D721Med (cell line): ENCODE measurements around the gene ELL.

Experiments
- DNase-seq: peaks from one replicate; pipeline ENCODE4 v3.0.0; 2011; ENCODE audit warnings: low spot score; ENCODE audit not compliant: insufficient read length
- FAIRE-seq: peaks from 2 replicates; lab custom pipeline; 2011; peaks lifted over from hg19 to GRCh38; lab: Jason Lieb, UNC
- CTCF ChIP-seq: IDR thresholded peaks from 2 replicates; pipeline ENCODE4 v1.5.1; 2012; ENCODE audit warnings: mild to moderate bottlenecking, control low read depth; ENCODE audit not compliant: insufficient read depth; ENCODE audit errors: missing control alignments

ELL gene

DNA sequence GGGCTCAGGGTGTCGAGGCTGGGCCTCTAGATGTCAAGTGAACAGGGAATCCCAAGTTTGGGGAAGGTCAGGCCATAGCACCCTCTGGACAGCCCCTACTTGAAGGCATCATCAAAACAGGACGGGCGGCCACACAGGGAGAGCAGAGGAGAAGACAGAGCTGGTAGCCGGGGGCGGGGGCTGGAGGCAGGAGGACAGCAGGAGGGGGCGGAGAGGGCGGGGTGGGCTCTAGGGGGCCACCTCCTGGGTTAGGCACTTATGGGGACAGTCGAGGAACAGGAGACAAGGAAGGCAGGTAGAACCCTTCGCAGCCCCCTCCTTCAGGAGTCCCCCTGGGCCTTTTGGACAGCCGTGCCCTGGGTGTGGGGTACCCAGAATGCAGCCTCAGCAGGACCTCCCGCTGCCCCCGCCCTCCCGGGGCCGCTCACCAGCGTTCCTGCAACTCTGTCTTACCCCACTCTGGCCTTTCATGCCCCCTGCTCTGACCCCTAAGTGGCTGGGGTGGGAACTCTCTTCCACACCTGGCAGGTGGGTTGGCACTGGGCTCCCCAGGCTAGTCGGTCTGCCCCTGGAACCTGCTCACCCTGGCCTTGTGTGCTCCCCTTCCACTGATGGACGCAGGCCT, 96.9 kb downstream of the ELL start:
- FAIRE-seq = no peak
- no peak for TF ChIP-seq CTCF
- no peak for DNase-seq

- FAIRE-seq (no peak), DNase-seq (no peak)
- TF ChIP-seq CTCF = no peak
Observed at GRCh38 chr19:18424122-18424889, 97.6 kb downstream of the ELL start.

GRCh38 chr19:18423258-18424020, 98.4 kb downstream of the ELL start:
- DNase-seq (no peak), FAIRE-seq (no peak)
- TF ChIP-seq CTCF = no peak

DNA sequence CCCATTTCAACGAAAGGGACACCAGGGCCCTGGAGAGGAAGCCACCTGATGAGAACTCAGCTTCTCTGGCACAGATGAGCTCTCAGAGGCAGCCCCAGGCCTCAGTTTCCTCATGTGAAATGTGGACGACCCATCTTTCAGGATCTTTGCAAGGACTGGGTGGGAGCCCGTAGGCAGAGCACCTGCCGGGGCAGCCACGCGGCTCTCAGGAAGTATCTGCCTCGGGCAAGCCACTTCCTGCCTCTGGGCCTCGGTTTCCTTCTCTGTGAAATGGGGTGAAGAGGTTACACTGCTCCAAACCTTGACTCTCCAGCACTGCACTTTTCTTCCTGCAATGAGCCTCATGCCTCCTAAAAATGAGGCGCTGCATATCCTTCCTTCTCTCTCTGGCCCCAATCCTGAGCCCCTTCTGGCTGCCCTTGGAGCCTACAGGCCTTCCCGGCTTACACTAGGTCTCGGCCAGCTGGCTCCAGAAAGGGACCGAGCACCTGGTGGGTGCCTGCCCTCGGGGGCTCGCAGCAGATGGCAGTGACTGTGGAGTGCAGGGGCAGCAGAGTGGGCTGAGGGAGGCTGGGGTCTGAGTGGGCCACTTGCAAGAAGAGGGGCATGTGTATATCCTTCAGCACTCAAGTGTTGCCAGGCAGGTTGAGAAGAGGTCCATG, 99.2 kb downstream of the ELL start:
- DNase-seq = no peak
- no peak for FAIRE-seq
- no peak for TF ChIP-seq CTCF

- no peak for TF ChIP-seq CTCF
- DNase-seq (no peak), FAIRE-seq (no peak)
Observed at GRCh38 chr19:18421371-18421959, 100.4 kb downstream of the ELL start.

DNA sequence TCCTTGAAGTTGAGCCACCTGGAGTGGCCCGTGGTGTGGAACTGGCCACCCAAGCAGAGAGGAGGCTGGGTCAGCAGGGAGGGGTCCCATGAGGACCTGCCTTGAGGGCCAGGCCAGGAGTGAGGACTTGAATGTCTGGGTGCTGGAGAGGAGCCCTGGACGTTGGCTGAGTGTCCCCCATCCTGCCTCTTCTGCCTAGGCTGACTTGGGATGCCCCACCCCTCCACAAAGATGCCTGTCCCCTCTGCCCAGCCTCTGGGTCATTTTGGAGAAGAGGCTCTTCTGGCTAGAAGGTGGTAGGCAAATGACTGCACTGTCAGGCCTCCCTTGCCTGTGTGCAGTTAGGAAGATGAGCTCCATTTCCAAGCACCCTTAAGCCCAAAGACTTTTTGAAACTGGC, 100.9 kb downstream of the ELL start:
- TF ChIP-seq CTCF = no peak
- FAIRE-seq = no peak

More for the DNA sequence above, 100.9 kb downstream of the ELL start:
- DNase-seq = no peak
